Measurements from ENCODE around the gene TNPO2. TPM values are rescaled to one million over a fixed set of nuclear protein-coding genes. Genes with fewer than 3 reads are reported as not detected.
"Not testable (repeated sequence)": the region's sequence is repeated elsewhere in the genome, so short reads cannot be mapped to it uniquely, and the experiment has no call there.

The TNPO2 gene
- polyA plus RNA-seq, 3 donors, result 62.2 to 66.0 (median 62.9) TPM

DNA sequence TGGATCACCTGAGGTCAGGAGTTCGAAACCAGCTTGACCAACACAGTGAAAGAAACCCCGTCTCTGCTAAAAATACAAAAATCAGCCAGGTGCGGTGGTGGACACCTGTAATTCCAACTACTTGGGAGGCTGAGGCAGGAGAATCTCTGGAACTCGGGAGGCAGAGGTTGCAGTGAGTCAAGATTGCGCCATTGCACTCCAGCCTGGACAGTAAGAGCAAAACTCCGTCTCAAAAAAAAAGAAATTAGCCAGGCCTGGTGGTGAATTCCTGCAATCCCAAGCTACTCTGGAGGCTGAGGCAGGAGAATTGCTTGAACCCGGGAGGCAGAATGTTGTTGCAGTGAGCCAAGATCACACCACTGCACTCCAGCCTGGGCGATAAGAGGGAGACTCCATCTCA is 15.1 kb downstream of the TNPO2 start:
- DNase-seq (ENCODE audit: low read depth in 3 of 3, low spot score in 2 of 3), result no peak

DNA sequence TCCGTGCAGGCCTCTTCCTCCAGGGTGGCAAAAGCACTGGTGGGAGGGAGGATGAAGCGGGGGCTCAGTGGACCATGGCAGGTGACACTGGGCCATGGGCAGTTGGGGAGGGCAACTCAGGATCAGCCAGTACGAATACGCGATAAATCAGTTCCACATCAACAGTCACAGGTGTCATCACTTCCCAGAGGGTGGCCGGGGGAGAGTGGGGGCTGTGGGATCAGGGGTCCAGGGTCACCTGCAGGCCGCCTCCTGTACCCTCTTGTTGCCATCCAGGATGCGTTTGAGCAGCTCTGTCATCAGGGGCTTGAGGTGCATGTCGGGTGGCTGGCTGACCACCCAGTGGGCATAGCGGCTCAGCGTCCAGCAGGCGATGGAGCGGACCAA is 17.4 kb downstream of the TNPO2 start:
- no peak for DNase-seq (ENCODE audit: low read depth in 3 of 3, low spot score in 2 of 3)

DNA sequence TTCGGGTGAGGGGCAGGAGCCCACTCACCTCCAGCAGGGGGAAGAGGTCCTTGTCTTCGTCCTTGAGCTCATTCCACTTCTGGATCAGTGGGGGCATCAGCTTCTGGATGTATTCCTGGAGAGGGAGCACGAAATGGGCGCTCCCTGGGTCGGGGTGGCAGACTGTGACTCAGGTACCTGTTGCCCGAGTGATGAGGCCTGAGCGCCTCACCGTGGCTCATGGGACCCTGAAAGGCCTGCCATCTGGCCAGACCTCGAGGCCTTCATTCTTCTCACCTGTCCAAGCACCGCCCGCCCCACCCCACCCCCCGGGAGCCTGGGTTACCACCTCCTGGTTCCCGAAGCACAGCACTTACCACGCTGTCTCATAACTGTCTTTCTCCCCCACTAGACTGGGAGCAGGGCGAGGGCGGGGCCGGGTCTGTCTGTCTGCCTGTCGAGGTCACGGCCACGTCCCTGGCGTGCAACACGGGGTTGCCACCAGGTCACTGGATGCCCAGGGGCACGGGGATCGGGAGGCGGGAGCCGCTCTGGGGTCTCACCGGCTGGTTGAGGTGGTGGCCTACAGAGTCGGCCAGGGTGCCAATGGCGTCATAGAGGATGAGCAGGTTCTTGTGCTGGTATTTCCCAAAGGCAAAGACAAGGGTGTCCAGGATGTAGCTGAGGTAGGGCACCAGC is 17.9 kb downstream of the TNPO2 start:
- no peak for DNase-seq (ENCODE audit: low read depth in 3 of 3, low spot score in 2 of 3)

DNA sequence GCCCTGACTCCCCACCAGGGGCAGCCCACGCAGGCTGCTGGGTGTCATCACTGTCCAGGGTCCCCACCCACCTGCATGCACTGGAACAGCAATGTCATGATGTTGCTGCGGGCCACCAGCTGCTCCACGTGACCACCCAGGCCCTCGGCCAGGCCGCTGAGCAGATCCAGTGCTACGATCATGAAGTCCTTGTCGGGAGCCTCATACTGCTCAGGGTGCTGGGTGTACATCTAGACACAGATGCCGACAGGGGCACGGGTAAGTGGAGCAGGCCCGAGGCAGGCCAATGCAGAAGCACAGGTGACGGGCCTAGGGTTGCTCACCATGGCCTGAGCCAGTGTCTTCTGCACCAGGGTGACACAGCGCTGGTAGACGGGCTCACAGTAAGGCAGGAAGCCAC is 18.6 kb downstream of the TNPO2 start:
- DNase-seq (ENCODE audit: low read depth in 3 of 3, low spot score in 2 of 3), result no peak

DNA sequence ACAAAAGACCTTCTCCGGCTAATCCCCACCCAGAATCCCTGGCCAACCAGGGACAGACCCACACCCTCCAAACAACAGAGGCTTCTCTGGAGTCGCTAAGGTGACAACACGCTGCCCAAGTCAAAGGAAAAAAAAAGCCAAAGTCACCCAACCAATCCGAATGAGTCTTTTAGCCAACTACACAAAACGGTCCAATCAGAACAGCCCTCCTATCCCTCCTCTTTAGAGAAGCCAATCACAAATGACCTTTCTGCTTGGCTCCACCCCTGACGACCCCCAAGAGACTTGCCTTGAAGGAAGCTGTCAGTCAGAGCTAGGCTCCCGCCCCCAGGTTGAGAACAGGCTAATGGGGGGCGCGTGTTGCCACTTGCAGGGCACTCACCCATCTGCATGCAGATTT is 20.7 kb downstream of the TNPO2 start:
- no peak for DNase-seq (ENCODE audit: low read depth in 3 of 3, low spot score in 2 of 3)

DNA sequence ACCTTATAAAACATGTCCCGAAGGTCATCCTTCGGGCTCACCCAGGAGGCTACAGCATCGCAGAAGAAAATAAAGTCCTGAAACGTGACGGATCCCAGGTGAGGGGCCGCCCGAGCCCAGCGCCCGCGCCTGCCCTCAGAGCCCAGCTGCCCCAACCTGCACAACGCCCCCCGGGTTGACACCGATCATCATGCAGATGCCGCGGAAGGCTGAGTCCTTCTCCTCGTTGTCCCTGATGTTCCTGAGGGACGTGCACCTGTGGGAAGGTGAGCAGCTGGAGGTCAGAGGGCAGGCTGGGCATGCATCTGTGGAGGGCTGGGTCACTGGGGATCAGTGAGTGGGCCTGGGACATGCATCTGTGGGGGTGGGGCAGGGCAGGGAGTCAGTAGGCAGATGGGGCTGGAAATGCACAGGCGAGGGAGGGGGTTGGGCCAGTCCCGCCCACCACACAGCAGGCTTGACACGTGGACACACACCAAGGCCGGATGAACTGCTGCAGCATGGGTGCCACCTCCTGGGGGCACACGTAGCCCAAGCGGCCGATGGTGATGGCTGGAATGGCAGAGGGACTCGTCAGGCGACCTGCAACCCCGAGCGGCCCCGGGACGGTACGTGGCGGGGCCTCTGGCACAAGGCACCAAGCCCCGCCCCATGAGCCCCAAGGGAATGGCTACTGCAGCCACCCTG is 22.0 kb downstream of the TNPO2 start:
- no peak for DNase-seq (ENCODE audit: low read depth in 3 of 3, low spot score in 2 of 3)

DNA sequence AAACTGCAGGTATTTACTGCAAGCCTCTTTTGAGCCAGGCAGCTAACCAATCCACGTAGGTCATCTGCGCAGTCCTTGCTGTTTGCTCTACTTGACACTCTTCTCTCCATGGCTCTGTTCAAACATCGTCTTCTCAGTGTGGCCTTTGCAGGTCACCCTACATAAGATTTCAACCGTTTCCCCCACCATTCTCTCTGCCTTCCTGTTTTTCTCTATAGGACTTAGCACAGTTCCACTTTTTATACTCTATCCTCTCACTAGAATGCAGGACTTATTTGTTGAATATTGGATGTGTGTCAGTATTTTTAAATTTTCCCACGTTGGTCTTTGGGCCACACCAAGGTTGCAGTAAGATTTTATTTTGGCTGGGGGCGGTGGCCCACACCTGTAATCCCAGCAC is 25.6 kb downstream of the TNPO2 start:
- no peak for DNase-seq (ENCODE audit: low read depth in 3 of 3, low spot score in 2 of 3)

DNA sequence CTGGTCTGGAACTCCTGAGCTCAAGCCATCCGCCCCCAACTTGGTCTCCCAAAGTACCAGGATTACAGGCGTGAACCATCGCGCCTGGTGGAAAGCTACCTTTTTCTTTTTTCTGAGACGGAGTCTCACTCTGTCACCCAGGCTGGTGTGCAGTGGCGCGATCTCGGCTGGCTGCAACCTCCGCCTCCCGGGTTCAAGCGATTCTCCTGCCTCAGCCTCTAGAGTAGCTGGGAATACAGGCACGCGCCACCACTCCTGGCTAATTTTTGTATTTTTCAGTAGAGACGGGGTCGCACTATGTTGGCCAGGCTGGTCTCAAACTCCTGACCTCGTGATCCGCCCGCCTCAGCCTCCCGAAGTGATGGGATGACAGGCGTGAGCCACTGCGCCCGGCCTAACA is 26.3 kb downstream of the TNPO2 start:
- DNase-seq (ENCODE audit: low read depth in 3 of 3, low spot score in 2 of 3), result not testable (repeated sequence)

DNA sequence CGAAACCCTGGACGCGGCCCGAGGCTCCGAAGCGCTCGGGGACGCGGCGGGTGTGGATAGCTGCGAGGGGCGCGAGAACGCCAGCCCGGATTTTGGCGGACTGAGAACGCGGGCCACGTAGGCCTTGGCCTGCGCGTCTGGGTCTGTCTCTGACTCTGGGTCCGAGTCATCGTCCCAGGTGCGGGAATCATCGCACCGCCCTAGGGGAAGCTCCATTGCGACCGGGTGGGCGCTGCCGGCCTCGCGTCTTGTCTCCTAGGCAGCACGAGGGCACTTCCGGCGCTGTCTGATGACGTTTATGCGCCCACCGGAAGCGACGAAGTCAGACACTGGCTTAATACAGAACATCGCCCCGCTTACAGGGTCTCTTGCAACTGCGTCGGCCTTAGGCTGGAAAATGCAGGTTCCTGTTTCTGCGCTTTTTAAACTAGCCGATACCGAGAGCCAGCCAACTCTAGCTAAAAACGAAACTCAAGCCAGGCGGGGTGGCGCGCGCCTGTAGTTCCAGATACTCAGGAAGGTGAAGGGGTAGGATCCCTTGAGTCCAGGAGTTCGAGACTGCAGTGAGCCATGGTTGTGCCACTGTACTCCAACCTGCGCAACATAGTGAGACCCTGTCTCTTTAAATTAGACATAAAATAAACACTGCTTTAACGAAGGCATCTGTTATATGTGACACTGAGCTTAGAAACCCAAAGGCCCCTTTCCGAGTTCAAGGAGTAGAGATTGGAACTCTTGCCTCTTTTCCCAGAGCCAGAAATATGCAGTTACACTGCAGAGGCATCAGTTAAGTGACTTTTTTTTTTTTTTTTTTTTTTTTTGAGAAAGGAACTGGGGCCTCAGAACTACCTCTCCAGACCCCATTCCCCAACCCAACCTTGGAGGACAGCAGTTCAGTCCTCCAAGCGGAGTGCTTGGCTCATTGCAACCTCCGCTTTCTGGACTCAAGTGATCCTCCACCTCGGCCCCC is 27.1 kb downstream of the TNPO2 start, which contains the start of gene FBXW9:
TSS of gene FBXW9 (minus strand) at position 266 of the 970 bp plus-strand sequence. CDS start at position 216, 50 bp downstream.
- peak; percentile 91 to 93 (median 92) for DNase-seq (ENCODE audit: low read depth in 3 of 3, low spot score in 2 of 3)

DNA sequence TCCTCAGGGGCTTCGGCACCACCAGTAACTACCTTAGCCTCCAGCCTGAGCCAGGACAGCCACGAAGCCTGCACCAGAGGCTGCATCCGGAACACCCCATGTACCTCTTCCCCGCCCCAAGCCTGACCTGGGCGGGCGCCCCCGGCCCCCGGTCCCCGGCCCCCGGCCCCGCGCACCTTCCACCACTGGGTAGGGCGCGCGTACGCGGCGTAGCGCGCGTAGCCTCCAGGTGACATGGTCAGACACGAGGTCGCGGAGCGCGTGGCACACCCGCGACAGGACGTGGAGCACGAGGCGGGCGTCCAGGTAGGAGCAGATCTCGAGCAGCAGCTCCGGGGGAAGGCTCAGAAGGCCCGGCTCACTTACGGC is 27.8 kb downstream of the TNPO2 start:
- DNase-seq (ENCODE audit: low read depth in 3 of 3, low spot score in 2 of 3), result no peak

DNA sequence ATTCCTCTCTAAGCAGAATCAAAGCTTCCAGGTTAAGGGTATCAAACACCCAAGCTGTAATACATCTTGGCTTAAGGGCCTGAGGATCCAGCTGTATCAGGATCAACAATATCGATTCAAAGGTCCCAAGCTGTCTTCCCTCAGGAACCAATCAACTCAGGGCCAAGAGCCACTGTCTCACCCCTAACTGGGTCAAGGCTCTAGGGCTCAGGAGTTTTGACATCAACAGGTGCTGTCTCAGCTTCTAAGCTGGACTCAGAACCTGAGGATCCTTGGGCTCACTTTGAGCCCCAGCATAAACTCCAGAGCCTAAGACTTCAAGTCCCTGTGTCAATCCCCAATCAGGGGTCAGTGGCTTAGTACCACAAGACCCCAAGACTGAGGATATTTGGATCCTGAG is 28.2 kb downstream of the TNPO2 start:
- DNase-seq (ENCODE audit: low read depth in 3 of 3, low spot score in 2 of 3), result no peak

DNA sequence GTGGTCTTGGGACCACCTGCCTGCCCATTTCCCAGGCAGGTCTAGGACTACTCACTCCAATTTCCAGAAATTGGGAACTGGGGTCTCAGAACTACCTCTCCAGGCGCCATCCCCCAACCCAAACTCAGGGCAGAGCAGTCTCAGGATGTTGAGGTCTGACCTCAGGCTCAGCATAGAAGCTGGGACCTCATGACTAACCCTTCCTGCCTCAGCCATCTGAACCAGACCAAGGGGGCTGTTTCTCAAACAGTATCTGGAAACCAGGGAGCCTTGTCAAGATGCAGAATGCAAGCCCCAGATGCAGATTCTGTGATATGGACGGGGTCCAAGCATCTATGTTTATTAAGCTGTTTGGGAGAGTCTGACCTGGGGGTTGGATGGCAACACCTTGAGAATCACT is 28.6 kb downstream of the TNPO2 start:
- DNase-seq (ENCODE audit: low read depth in 3 of 3, low spot score in 2 of 3), result no peak

DNA sequence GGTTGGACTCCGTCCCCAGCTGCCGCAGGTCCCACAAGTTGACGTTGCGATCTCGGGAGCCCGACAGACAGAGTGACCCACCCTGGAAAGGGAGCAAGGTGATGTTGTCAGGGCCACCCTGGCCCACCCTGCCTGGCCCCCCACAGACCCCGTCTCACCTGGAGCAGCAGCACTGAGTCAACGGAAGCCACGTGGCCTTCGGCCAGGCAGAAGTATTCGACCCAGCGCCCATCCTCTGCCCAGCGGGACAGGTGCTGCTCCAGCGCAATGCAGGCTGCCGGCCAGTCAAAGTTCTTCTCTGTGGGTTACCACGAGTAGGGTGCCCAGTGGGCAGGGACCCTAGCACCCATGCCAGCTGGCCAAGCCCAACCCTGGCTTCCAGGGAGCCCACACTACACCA is 29.1 kb downstream of the TNPO2 start:
- no peak for DNase-seq (ENCODE audit: low read depth in 3 of 3, low spot score in 2 of 3)

DNA sequence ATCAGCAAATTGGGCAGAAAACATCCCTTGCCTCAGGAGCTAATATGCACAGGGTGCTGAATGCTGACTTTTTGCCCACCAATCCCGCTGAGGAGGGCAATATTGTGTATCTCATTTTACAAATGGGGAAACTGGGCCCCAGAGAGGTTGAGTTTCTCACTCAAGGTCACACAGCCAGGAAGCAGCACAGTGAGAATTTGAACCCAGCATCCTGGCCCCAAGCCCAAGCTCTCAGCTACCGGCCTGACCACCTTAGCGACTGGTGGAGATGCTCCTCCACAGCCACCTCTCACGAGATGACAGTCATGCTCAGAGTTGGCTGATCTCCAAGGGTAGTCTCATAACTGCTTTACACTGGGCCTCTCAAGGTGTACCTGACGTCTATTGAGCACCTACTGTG is 30.8 kb downstream of the TNPO2 start:
- DNase-seq (ENCODE audit: low read depth in 3 of 3, low spot score in 2 of 3), result no peak

DNA sequence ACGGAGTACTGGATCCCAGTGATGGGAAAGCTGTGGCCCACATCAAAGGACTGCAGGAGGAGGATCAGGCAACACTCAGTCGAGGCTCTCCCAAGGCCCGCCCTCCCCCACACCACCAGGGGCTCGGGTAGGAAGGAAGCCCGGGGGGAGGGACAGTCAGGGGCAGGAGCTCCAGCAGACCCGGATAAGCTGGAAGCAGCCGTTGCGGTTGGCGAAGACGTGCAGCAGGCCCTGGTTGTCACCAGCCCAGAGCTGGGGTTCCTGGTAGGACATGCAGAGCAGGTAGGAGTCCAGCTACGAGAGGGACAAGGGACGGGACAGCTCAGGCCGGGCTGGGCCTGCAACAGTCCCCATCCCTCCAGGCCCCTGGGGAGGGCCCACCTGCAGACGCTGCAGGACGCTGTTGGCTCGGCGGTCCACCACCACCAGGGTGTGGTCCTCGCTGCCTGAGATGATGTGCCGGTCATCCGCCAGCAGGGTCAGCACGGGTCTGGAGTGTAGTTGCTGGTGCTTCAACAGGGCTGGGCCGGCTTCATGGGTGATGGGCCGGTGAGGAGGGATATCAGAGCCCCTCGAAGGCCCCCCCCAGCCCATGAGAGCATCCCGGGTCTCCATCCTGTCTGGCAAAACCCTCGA is 34.0 kb downstream of the TNPO2 start:
- DNase-seq (ENCODE audit: low read depth in 3 of 3, low spot score in 2 of 3), result no peak

DNA sequence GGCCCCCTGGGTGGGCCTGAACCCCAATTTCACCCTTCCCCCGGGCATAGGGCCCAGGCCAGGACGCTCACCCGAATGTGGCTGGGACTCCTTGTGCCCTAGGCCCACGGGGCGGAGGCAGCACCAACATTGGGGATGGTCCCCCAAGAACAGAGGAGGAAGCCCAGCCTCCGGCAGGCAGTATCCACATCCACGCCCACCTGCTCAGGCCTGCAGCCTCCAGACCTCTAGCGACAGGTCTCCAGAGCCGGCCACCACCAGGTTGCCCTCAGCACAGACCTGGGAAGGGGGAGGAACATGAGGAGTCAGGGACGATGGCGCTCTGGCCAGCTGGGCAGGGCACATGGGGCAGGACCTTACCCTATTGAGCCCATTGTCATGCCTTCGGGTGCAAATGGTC is 34.7 kb downstream of the TNPO2 start:
- DNase-seq (ENCODE audit: low read depth in 3 of 3, low spot score in 2 of 3), result no peak

DNA sequence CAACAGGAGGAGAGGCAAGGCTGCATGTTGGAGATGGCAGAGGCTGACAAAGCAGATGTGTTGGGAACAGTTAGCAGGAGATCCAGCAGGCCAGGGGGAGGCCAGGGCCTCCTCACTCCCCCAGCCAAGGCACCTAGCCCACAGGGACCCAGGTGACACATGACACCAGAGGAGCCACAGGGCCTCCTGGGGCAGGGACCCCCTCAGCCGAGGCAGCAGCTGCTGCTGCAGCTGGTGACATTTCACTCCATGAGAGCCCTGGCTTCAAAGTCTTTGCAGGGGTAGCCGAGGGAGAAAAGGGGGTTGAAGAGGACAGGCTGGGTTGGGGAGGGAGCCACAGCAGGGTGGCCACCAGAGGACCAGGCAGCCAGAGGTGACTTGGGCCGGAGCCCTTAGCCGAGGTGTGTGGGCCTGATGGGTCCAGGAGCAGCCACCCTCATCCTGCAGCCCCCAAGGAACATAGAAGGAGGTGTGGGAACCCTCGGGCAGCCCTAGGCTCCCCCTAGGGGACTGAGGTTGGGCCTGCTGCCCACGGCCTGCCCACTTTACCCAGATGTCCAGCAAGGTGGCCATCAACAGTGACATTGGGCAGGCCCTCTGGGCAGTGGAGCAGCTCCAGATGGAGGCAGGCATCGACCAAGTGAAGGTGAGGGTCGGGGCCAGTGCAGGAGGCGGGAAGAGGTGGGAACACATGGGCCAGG is 36.1 kb downstream of the TNPO2 start, which contains the start of gene GNG14:
TSS of gene GNG14 (plus strand) at position 503 of the 701 bp plus-strand sequence. CDS start at position 554, 51 bp downstream.
- no peak for DNase-seq (ENCODE audit: low read depth in 3 of 3, low spot score in 2 of 3)

DNA sequence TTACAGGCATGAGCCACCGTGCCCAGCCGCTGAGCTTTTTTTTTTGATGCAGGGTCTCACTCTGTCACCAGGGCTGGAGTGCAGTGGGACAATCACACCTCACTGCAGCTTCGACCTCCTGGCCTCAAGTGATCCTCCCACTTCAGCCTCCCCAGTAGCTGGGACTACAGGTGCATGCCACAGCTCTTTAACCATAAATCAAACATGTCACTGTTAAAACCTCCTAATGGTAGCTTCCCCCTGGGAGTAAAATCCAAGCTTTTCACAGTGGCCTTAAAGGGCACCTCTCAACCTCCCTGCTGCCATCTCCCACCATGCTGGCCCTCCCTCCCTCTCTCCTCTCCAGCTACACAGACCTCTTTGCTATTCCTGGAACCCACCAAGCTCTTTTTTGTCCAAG is 37.9 kb downstream of the TNPO2 start:
- no peak for DNase-seq (ENCODE audit: low read depth in 3 of 3, low spot score in 2 of 3)

DNA sequence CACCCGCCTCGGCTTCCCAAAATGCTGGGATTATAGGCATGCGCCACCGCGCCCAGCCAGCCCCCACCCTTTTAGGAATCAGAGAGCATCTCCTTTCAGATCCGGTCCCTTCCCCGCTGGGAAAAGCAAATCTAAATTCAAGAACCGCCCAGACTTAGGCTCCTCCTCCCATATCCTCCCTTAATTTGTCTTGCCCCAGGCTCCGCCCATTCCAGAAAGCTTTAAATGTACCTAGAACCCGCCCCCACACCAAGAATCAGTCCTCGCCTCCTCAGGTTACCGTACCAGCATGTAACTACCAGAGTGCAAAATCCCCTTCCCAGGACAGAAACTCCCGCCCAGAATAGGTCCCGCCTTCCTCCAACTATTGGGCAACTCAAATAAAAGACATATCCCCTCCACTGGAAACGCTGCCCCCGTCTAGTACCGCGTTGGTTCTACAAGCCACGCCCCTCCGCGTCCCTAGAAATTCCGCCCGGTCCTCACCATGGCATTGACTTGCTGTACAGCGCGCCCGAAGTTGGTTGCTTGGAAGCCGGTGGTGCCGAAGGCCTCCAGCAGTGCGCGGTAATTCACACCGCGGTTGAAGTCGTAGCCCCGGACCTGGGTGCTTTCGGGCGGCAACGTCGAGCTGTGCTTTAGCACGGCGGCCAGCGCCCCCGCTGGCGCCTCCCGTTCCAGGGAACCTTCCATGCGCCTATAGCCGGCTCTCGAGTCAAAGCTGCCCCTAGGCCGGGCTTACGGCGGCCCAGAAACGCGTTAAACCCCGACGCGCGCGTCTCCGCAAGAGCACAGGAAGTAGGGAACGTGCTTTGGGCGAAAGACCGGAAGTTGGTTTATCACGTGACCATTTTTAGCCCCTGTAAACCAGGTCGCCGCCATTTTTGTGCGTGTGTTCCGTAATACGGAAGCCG is 42.4 kb downstream of the TNPO2 start, which contains the start of gene DHPS:
TSS of gene DHPS (minus strand) at position 807 of the 914 bp plus-strand sequence. CDS start at position 693, 114 bp downstream.
- peak; percentile 95 to 96 (median 95) for DNase-seq (ENCODE audit: low read depth in 3 of 3, low spot score in 2 of 3)

All from right renal cortex interstitium (tissue), 3 donors.